ENCODE data around the gene RGS13.

- TF ChIP-seq FOS (IDR thresholded peaks at IDR 0.05; ENCODE audit: borderline replicate concordance, insufficient read depth, low read length) = peak; percentile 52
- no peak for TF ChIP-seq POLR2A (IDR thresholded peaks at IDR 0.05; ENCODE audit: low read depth, low read length)
Measured at GRCh38 chr1:192700834-192701271, 64.9 kb downstream of the RGS13 start.

Measured in endothelial cell of umbilical vein (primary cell).